Measurements from ENCODE around the gene FUT2.

DNA sequence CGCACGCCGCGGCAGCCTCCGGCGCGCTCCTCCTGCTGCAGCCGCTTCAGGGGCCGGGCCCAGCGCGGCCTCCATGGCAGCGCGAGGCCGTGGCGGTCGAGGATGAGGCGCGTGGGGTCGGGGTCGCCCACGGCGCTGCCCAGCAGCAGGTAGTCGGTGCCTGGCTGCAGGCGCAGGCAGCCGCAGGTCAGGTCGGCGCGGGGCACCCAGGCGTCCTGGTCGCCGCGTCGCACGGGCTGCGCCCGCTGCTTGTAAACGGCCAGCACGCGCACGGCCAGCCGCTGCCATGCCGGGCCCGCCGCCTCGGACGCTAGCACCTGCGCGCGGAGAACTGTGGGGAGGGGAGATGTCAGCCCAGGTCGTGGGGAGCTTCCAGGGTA, 34.1 kb upstream of the FUT2 start:
- TF ChIP-seq, protein P1, sequence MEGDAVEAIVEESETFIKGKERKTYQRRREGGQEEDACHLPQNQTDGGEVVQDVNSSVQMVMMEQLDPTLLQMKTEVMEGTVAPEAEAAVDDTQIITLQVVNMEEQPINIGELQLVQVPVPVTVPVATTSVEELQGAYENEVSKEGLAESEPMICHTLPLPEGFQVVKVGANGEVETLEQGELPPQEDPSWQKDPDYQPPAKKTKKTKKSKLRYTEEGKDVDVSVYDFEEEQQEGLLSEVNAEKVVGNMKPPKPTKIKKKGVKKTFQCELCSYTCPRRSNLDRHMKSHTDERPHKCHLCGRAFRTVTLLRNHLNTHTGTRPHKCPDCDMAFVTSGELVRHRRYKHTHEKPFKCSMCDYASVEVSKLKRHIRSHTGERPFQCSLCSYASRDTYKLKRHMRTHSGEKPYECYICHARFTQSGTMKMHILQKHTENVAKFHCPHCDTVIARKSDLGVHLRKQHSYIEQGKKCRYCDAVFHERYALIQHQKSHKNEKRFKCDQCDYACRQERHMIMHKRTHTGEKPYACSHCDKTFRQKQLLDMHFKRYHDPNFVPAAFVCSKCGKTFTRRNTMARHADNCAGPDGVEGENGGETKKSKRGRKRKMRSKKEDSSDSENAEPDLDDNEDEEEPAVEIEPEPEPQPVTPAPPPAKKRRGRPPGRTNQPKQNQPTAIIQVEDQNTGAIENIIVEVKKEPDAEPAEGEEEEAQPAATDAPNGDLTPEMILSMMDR (IDR thresholded peaks at IDR 0.05; ENCODE audit: low read depth, low read length) = no peak
- TF ChIP-seq, protein P2, sequence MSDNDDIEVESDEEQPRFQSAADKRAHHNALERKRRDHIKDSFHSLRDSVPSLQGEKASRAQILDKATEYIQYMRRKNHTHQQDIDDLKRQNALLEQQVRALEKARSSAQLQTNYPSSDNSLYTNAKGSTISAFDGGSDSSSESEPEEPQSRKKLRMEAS (IDR thresholded peaks at IDR 0.05; ENCODE audit: low read depth, low read length) = no peak
